NCI-H345 (cell line): ENCODE measurements around the gene SFRP2.
A peak's percentile ranks its signal among the peaks of the same experiment; 100 is the strongest.

Experiments used
- DNase-seq: peaks from one replicate; lab custom pipeline; 2025; lab: John Stamatoyannopoulos, UW

Gene SFRP2

DNA sequence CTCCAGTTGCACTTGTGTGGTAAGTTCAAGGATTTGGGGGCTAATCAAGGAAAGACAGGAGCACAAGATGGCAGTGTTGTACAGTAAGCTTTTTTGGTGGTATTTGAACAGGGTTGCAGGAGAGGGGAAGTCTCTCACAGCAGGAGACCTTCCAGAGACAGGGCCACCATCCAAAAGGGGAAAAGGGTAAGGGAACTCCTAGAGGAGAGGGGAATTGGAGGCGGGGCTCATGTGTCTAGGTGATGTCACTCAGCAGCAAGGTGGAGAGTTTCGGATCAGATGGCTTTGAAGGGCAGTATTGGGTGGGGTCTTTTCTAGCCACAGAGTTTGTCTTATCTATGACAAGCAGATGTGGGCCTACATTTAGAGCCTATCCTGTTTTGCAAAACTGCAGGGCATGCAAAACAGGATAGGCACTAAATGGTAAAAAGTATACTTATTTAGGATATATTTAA, 15.6 kb downstream of the SFRP2 start:
- no peak for DNase-seq

DNA sequence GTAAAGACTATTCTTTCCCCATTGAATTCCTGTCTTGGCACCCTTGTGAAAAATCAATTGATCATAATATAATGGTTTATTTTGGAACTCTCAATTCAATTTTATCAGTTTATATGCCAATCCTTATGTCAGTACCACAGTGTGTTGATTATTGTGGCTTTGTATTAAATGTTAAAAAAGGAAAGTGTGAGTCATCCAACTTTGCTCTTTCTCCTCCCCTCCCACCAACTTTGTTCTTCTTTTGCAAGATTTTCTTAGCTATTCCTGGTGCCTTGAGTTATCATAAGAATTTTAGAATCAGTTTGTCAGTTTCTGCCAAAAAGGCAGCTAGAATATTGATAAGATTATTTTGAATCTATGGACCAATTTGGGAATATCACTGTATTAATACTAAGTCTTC, 17.8 kb downstream of the SFRP2 start:
- DNase-seq, result no peak

DNA sequence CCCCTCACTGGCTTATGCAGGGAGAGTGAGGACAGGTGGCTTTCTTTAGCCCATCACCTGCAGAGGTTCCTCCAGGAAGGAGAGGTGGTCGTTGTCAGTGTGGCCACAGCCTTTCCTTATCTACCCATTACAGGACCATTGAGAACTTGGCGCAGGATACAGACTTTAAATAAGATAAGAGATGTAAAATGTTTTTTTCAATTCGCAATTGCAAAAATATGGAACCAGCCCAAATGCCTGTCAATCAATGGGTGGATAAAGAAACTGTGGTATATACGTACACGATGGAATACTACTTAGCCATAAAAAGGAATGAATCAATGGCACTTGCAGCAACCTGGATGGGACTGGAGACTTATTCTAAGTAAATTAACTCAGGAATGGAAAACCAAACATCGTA, 22.1 kb downstream of the SFRP2 start:
- no peak for DNase-seq

DNA sequence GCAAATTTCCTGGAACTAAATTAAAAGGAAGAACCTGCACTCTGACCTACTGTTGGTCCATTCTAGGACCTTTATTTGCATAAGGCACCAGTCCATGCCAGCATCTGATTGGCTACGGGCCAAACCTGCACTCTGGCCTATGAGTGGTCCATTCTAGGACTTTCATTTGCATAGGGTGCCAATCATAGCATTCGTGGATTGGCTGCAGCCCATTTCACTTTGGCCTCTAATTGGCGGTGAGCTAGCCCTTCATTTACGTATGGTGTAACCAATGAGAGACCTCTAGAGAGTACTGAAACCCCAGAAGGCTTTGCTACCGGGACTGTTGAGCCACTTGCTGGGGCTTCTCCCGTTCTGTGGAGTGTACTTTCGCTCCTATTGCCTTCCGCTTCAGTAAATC, 23.0 kb downstream of the SFRP2 start:
- no peak for DNase-seq

DNA sequence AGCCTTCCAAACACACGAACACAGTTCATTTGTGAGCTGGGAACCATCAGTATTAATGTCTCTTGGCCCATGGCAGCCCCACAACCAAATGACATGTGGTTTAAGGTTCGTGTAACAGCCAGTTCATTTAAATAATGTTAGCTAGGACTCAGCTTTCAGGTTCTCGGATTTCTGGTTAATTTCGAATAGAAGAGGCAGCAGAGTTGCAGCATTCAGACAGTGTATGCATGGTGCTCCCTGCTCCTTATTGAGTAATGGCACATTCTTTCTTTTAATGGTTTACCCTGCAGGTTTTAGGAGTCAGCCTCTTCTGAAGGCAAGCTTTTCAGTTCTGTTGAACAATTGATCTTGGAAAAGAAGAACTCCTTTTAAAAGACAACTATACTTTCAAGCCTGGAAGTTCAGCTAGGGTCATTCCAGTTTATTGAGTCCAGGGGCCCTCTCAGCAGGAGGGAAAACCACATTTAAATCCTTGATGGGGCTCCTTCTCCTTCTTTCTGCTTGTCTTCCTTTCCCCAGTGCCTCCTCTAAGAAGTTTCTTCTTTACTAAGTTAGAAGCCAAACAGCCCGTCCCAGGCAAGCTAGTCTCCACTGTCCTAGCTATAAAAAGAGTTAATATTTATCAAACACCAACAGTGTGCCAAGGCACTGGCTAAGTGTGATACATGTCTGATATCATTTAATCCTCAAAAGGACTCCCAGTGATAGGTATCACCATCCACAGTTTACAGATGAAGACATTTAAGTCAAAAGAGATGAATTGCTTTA, 24.1 kb downstream of the SFRP2 start:
- no peak for DNase-seq

DNA sequence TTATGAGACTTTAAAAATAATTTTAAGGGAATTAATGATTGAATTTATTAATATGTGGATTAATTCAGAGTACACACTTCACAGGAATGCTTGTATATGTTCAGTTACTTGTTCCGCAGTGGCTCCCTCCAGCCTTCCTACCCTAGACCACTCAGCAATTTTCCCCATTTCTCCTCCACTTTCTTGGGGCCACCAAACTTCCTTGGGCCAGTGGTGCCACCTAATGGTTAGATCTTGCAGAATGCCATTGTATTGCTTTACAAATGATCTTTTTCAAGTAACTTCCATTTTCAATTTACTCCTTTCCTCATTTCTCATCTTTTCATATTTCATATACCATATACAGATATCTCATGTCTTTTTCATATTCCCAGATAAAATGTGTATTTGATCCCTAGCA, 25.5 kb downstream of the SFRP2 start:
- no peak for DNase-seq

DNA sequence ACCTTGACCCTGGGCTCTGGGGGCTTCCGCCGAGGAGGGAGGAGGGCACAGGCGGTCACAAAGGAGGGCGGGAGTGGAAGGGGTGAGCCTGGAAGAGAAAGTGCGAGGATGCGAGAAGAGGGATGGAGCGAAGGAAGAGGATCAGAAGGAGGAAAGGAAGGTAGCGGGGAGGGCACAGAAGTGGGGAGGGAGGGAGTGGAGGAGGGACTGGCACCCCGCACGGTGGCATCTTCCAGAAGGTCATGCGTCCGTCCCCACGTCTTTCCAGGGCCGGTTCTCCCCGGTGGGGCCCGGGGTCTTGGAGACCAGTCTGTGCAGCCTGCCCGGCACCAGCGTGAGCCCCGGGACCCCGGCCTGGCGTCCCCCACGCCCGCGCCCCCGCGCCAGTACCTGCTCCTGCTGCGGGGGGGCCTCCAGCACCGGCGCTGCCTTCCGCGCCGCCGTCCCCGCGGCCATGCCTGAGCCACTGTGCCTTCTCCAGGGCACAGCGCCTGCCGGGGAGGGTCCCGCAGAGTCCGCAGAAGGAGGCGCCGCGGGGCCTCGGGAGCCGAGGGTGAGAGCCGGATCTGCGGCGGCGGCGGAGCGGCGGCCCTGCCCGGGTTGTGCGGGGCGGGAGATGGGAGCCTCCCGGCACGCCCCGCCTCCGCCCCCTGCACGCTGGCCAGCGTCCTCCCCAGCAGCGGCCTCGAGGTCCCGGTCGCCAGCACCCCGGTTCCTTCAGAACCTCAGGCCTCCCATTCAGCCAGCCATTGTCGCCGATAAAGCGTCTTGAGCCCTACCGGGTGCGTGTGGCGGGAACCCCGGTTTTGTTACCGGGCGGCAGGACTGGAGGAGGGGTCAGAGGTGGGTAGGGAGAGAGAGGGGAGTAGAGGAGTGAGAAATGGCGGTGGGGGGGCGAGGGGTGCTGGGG, 29.2 kb downstream of the SFRP2 start, which contains the start of gene RNF175:
TSS of gene RNF175 (minus strand) at position 618 of the 910 bp plus-strand sequence. CDS start at position 456, 162 bp downstream.
- DNase-seq, result no peak

DNA sequence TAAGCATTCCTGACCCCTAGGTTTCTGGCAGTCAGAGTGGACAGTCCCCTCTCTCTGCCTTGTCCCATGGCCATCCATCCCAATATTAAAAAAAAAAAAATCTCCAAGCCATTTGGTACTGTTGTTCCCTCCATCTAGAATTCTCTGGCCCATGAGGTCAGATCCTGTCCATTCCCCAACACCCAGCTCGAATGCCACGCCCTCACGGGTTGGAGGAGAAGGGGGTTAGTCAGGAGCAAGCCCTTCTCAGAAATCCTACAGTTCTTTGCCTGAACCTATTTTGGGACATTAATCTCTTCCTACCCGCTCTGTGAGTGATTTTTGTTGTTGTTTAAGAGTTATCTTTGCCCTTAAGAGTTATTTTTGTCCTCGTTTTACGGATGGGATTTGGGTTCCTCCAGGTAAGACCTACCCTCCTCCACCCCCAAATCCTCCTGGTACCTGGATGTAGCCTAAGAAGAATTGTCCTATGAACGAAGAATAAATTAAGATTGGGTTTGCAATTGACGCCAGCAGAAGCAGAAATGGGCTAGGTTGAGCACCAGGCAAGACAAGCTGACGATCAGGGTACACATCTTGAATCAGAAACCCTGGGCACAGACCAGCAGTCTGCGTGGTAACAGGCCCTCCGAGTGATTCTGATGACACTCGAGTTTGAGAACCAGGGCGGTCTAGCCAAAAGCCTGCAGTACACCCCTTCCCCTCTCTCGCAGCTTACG, 30.0 kb downstream of the SFRP2 start:
- no peak for DNase-seq

DNA sequence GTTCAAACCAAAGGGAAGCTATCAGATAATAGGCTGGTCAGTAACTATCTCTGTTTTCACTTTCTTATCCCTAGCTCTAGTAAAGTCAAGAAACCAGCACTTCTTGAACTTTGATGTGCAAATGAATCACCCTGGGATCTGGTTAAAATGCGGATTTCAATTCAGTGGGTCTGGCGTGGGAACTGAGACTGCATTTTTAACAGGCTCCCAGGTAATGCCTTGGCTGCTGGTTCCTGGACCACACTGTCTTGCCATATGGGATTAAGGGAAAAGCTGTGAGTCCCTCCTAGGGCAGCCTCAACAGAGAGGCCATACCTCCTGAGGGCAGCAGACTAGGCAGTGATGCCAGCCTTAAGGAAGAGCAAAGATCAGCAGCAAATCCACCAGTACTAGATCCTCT, 30.7 kb downstream of the SFRP2 start:
- no peak for DNase-seq

DNA sequence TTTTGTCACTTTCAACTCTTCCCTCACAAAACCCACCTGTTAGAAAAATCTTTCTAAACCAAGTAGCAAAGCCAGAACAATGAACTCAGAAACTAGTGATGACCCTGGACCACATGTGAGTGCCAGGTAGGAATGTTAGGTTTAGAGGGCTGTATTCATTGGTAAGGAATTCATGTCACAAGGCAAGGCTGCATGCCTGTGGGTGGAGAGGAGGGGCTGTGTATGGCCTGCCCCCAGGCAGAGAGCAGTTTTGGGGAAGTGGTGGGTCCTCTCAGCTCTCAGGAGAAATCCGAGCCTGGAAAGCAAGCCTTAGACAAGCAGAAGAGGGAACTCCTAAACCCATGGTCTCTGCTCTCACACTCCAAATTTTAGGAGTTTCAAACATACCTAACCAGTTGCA, 31.5 kb downstream of the SFRP2 start:
- no peak for DNase-seq

DNA sequence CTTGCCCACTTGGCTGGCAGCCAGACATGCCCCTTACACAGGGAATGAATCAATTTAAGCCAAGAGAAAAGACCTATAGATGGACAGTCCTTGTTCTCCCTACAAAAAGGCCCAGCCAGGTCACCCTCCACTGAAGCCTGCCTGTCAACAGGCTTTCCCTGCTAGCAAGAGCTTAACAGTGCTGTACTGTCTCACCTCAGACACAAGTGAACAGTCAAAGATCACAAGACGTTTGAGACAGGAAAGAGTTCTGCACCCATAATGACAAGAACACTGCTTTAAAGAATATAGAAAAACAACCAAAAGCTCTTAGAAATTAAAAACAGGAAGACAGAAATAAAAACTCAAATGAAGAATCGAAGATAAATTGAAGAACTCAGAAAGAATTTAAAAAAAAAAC, 33.7 kb downstream of the SFRP2 start:
- DNase-seq, result no peak

DNA sequence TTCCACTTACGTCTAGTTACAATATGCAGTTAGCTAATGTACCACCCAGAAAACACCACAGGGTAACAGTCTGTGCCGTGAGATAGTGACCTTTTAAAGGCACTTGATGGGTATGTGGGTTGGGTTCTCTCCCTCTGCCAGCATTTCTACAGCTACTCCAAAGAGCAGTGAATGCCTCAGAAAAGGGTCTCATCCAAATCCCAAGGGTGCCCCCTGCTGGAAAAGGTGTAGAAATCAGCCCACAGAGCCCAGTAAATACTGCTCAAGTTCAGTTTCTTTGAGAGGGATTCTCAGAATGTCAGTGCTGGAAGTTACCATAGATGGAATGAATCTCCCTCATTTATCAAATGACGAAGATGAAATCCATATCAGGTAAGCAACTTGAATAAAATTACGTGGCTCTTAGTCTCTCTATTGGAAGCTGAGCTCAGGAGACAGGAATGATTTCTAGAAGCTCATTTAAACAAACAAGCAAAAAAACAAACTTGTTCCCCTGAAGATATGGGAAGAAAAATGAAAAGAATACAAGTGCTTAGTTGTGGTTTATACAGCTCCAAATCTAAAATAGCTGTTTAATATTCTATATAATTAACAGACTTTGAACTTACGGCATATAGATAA, 38.6 kb downstream of the SFRP2 start:
- DNase-seq, result peak; percentile 59

DNA sequence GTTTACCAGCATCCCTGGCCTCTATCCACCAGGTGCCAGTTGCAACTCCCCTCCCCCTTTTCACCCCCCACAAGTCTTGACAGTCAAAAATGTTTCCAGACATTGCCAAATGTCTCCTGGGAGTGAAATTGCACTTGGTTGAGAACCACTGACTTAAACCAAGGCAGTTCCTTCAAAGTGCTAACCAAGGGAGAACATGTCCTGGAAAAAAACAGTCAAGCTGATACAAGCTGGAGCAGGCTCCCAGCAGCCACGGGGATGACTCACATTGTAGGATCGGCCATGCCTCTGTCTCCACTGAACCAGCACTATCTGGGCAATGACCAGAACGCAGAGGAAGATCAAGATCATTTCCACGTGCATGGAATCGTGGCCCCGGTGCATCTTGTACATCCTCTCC, 40.5 kb downstream of the SFRP2 start:
- no peak for DNase-seq

DNA sequence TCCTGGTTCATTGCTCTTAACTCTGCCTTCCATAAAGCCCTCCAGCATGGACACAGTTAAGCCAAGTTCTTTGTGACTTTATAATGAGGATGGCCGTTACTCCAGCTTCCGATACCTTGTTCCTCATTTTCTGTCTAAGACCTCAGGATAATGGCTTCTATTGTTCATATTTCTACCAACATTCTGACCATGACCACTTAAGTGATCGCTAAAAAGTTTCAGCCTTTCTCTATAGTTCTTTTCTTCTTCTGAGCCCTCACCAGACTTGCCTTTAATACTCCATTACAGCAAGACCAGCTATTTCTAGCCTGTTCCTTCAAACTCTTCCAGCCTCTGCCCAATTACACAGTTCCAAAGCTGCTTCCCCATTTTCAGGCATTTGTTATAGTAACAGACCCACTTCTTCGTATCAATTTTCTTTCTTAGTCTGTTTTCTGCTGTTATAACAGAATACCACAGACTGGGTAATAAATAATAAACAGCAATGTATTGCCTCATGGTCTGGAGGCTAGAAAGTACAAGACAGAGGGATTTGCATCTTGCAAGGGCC, 41.4 kb downstream of the SFRP2 start:
- DNase-seq, result no peak

DNA sequence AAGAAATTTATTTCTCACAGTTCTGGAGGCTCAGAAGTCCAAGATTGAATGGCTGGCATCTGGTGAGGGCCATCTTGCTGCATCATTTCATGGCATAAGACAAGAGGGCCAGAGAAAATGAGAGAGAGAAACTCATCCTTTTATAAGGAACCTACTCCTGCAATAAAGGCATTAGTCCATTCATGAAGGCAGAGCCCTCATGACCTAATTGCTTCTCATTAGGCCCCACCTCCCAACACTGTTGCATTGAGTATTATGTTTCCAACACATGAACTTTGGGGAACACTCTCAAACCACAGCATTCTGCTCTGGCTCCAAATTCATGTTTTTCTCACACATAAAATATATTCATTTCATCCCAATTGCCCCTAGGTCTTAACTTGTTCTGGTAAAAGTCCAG, 43.2 kb downstream of the SFRP2 start:
- DNase-seq, result no peak

DNA sequence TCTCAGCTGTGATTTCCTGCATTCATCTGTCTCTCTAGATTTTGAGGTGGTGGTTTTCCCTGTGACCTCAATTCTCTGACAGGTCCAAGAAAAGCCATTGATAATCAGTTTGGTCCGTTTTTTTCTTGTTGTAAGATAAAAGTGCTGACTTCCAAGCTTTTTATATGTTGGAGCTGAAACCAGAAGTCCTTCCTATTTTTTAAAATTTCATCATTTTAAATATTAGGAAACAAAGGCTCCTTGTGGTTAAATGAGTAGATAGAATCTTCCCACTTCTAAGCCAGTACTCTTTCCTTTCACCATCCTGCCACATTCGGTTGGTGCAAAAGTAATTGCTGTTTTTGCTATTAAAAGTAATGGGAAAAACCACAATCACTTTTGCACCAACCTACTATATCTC, 47.3 kb downstream of the SFRP2 start:
- no peak for DNase-seq

DNA sequence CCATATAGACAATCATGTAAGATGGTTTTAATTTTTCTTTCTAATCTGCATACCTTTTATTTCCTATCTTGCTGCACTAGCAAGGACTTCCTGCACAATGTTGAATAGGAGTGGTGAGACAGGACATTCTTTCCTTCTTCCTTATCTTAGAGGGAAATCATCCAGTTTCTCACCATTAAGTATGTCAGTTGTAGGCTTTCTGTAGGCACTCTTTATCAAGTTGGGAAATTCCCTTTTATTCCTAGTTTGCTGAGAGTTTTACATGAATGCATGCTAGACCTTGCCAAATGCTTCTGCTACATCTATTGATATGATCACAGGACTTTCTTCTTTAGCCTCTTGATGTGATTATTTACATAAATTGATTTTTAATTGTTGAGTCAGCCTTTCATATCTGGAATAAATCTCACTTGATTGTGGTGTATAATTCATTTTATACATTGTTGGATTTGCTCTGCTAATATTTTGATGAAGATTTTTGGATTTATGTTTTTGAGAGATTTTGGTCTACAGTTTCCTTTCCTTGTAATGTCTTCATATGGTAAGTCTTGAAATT, 52.9 kb downstream of the SFRP2 start:
- DNase-seq, result no peak

DNA sequence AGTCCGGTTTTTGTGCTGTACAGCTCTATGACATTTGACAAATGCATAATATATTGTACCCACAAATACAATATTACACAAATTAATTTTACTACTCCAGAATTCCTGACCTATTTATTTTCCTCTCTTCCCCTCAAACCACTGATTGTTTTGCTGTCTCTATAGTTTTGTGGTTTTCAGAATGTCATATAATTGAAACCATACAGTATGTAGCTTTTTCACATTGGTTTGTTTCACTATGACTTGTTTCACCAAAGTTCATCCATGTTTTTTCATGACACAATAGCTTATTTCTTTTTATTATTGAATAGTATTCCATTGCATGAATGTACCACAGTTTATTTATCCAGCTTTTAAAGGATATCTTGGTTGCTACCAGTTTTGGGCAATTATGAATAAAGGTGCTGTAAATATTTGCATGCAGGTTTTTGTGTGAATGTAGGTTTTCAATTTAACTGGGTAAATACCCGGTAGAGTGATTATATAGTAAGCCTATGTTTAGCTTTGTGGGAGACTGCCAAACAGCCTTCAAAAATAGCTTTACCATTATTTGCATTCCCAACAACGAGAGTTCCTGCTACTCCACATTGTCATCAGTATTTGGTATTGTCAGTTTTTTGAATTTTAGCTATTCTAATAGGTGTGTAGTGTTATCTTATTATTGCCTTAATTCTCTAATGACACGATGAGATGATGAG, 55.0 kb downstream of the SFRP2 start:
- DNase-seq, result no peak

DNA sequence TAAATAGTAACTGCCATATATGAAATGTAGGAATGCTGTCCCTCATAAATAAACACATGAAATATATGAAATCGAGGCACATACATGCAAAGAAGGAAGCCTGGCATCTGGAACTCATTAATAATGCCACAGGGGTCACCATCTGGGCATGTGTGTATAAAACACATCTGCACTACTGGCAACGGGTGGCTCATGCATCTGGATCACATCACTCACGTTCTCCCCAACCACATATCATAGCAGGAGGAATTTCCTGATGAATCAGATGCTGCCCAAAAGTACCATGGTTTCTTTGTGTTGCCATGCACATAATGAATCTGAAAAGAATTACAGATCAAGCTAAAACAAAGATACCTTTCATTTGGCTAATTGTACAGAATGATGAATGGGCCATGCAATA, 57.6 kb downstream of the SFRP2 start:
- DNase-seq, result no peak
